ENCODE results near the gene NAALADL1. TPM values are rescaled to one million over a fixed set of nuclear protein-coding genes. Genes with fewer than 3 reads are reported as not detected.
A peak's percentile ranks its signal among the peaks of the same experiment; 100 is the strongest.

The NAALADL1 gene
- total and polyA plus RNA-seq, 9 of the 15 experiments (the other 6 are each of a cell fraction or from before 2014, with no cell fraction given): 0.06 to 0.72 (median 0.22) TPM; not detected in 4

DNA sequence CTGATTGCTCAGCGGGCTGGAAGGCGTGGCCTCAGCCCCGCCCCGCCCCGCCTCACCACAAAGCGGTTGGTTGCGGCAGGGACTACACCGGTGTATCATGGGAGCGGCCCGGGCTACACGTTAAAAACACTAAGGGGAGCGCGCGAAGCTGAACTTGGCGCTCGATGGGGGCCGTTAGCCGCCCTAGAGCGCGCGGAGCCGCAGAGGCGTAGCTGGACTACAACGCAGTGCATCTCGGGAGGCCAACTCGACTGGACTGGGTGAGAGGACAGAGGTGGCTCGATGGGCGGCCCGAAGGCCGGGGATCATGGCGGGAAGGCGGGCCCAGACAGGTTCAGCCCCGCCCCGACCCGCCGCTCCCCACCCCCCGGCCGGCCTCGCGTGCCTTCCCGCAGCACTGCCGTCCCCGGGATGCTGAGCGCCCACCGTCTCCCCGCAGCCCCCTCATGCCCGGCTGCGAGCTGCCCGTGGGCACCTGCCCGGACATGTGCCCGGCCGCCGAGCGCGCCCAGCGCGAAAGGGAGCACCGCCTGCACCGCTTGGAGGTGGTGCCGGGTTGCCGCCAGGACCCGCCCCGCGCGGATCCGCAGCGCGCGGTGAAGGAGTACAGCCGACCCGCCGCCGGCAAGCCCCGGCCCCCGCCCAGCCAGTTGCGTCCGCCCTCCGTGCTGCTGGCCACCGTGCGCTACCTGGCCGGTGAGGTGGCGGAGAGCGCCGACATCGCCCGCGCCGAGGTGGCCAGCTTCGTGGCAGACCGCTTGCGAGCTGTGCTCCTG is 17.3 kb downstream of the NAALADL1 start, which contains the start of gene SAC3D1 (continued):
- TF ChIP-seq ZNF717 (CRISPR knock-in tag; IDR thresholded peaks at IDR 0.05) (no peak), ETV6 (IDR thresholded peaks at IDR 0.05; ENCODE audit: borderline replicate concordance in 1 of 2, low read depth in 2 of 2, low read length in 1 of 2) (no peak), ETV6 (CRISPR knock-in tag; IDR thresholded peaks at IDR 0.05; ENCODE audit: borderline replicate concordance) (peak; percentile 87; the same call in 1 of the 2 replicates), MED1 (CRISPR knock-in tag; IDR thresholded peaks at IDR 0.05; ENCODE audit: borderline replicate concordance) (no peak), DACH1 (IDR thresholded peaks at IDR 0.05; ENCODE audit: partially characterized antibody) (no peak), SIX5 (IDR thresholded peaks at IDR 0.05; ENCODE audit: borderline replicate concordance in 1 of 2, insufficient read depth in 1 of 2, low read depth in 1 of 2, low read length in 2 of 2) (no peak), PHTF2 (CRISPR knock-in tag; IDR thresholded peaks at IDR 0.05) (no peak), ZNF76 (CRISPR knock-in tag; IDR thresholded peaks at IDR 0.05; ENCODE audit: borderline replicate concordance) (no peak), ARID1B (IDR thresholded peaks at IDR 0.05) (no peak), ZNF449 (CRISPR knock-in tag; IDR thresholded peaks at IDR 0.05) (no peak), VEZF1 (CRISPR knock-in tag; IDR thresholded peaks at IDR 0.05) (peak; percentile 65), PRPF4 (IDR thresholded peaks at IDR 0.05; ENCODE audit: insufficient read depth, low read depth, low read length, poor library complexity, severe bottlenecking) (no peak), PHF8 (IDR thresholded peaks at IDR 0.05; ENCODE audit: borderline replicate concordance, low read length) (peak; percentile 87), BDP1 (IDR thresholded peaks at IDR 0.05; ENCODE audit: insufficient read depth, insufficient read length) (no peak), ZNF316 (IDR thresholded peaks at IDR 0.05) (no peak), ZNF561 (CRISPR knock-in tag; conservative IDR thresholded peaks at IDR 0.05) (no peak), ZNF143 (CRISPR knock-in tag; IDR thresholded peaks at IDR 0.05) (peak; percentile 84), DNMT1 (IDR thresholded peaks at IDR 0.05) (no peak)
- TF ChIP-seq, protein P1, sequence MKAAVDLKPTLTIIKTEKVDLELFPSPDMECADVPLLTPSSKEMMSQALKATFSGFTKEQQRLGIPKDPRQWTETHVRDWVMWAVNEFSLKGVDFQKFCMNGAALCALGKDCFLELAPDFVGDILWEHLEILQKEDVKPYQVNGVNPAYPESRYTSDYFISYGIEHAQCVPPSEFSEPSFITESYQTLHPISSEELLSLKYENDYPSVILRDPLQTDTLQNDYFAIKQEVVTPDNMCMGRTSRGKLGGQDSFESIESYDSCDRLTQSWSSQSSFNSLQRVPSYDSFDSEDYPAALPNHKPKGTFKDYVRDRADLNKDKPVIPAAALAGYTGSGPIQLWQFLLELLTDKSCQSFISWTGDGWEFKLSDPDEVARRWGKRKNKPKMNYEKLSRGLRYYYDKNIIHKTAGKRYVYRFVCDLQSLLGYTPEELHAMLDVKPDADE (conservative IDR thresholded peaks at IDR 0.05; ENCODE audit: control insufficient read depth, low read depth, low read length): peak; percentile 36; the same call in 1 of the 2 replicates
- TF ChIP-seq, protein P2, sequence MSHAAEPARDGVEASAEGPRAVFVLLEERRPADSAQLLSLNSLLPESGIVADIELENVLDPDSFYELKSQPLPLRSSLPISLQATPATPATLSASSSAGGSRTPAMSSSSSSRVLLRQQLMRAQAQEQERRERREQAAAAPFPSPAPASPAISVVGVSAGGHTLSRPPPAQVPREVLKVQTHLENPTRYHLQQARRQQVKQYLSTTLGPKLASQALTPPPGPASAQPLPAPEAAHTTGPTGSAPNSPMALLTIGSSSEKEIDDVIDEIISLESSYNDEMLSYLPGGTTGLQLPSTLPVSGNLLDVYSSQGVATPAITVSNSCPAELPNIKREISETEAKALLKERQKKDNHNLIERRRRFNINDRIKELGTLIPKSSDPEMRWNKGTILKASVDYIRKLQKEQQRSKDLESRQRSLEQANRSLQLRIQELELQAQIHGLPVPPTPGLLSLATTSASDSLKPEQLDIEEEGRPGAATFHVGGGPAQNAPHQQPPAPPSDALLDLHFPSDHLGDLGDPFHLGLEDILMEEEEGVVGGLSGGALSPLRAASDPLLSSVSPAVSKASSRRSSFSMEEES (CRISPR knock-in tag; IDR thresholded peaks at IDR 0.05): no peak; the same call in 1 of the 2 replicates
- TF ChIP-seq, protein P3, sequence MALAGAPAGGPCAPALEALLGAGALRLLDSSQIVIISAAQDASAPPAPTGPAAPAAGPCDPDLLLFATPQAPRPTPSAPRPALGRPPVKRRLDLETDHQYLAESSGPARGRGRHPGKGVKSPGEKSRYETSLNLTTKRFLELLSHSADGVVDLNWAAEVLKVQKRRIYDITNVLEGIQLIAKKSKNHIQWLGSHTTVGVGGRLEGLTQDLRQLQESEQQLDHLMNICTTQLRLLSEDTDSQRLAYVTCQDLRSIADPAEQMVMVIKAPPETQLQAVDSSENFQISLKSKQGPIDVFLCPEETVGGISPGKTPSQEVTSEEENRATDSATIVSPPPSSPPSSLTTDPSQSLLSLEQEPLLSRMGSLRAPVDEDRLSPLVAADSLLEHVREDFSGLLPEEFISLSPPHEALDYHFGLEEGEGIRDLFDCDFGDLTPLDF (CRISPR knock-in tag; IDR thresholded peaks at IDR 0.05): peak; percentile 97

Measured in K562 (cell line).